HG03378 (cell line): Measurements from ENCODE around the gene APOL1.
"Not testable (repeated sequence)": the region's sequence is repeated elsewhere in the genome, so short reads cannot be mapped to it uniquely, and the experiment has no call there.

Experiments
- ATAC-seq: cut with Tn5 transposase; IDR thresholded peaks from one replicate; pipeline ENCODE4 v1.9.1; 2021; ENCODE audit warnings: mild to moderate bottlenecking, moderate library complexity; ENCODE audit not compliant: unreplicated experiment

Gene APOL1

DNA sequence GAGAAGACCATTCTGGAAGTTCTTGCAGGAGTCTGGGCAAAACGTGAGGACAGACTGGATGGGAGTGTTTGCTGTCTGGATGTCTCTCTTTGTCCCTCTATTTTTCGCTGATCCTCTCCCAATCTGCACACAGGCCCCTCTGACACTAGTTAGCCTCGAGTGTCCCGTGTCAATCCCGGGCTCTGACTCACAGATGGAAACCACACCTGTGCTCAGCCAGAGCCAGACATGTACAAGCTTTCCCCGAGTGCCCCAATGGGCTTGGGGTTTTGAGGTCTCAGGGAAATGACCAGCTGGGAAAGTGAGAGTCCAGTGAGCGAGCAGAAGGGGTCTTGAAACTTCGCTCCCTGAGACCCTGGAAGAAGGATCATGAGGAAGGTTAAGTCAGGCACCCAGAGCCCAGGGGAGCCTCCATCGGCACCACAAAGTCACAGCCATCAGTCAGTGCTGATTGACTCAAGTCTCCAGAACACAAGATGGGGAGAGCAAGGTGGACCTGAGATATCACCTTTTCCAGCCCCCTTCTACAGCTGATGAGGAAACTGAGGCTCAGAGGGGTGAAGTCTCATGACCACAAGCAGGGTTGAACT, 27.5 kb upstream of the APOL1 start:
- no peak for ATAC-seq

DNA sequence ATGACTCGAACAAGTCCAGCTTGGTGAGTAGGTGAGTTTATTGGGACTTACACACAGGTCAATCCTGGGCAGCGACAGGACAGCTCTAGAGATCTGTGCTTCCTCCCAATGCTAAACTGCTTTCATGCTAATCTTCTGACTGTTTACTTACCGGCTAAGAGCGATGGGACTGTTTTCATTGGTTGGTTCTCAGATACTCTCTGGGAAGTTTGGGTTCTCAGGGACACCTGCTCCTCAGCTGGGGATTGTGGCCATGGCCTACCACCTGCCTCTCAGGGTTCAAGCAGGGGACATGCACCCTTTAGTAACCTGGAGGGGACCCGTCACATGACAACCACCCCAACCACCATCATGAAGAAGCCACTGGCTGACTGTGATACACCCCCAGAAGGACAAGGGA, 26.7 kb upstream of the APOL1 start:
- ATAC-seq: no peak

DNA sequence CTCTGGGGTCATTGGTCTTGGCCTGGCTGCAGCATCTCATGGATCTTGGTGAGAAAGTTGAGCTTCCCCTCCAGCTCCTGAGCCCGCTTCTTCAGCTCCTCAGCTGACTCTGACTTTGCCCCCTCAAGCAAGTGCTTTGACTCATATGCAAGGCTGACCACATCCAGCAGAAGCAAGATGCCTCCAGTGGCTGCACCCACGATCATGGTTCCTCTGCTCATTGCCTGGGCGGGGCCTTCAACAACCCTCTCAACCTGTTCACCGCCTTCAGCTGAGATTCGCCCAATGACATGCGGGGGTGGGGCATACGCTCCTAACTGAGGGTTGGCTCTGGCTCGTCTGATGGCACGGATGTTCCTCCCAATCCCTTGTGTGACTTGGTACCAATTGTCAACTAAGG, 25.5 kb upstream of the APOL1 start:
- no peak for ATAC-seq

DNA sequence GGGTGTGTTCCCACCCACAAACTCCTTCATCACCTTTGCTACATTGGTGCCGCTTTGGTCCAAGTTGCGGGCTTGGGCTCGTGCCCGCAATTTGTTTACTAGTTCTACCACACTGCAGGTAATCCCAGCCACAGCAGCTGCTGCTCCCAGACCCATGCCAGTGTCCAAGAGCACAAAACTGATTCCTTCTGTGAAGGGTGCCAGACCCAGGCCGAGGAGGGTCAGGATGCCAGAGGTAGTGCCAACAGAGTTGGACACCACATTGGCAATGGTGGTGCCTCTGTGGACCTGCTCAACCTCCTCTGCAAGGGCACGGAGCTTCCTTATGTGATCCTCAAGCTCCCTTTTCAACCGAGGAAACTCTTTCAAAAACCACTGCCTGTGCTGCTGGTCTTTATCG, 25.1 kb upstream of the APOL1 start:
- no peak for ATAC-seq

DNA sequence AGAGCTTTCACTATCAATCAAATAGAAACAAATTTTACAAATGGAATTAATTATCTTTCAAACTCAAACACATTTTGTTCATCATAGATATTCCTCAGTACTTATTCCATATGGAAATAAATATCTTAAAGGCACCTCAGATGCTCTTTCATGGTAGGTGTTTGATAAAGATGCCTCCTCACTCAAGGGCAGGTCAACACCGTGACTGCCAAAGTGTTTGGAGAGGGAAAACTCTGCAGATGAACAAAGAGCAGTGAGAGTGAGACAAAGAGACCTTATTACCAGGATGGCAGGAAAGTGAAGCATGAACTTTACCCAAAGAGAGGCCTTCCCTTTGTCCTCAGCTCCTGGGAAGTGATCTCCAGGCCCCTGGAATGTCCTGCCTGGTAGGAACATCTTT, 24.6 kb upstream of the APOL1 start:
- not testable (repeated sequence) for ATAC-seq

DNA sequence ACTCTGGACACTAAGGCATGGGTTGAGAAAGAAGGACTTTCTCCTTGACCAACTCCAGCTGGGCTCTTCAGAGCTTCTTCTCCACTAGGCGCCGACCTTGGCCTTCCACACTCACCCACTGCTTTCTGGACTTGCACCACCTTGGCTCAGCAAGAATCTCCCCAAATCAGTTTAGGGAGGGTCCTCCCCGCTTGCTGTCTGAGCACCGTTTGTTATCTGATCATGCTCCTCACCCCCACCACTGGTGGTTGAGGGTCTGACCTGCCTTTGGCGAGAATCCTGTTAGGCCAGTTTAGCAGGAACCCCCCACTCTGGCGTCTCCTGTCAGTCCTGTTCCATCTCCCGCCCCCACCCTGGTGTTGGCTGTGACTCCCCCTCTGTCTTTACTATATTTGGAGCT, 24.0 kb upstream of the APOL1 start:
- no peak for ATAC-seq

DNA sequence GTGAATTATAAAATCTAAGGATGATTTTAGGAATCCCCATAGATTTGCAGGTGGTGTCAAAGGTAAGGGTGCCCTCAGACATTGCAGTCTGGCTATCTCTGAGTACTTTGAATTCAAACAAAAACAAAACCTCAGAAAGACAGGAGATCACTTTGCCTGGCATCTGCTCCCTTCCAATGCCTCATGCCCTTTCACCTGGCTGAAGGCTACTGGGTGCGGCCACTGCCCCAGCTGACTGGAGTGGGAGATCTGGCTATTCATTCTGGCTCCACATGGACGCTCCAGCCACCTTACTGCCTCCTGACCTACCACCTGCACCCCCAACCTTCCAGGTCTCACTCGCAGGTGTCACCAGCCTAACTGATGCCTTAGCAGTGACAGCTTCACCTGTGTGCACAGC, 23.3 kb upstream of the APOL1 start:
- not testable (repeated sequence) for ATAC-seq

DNA sequence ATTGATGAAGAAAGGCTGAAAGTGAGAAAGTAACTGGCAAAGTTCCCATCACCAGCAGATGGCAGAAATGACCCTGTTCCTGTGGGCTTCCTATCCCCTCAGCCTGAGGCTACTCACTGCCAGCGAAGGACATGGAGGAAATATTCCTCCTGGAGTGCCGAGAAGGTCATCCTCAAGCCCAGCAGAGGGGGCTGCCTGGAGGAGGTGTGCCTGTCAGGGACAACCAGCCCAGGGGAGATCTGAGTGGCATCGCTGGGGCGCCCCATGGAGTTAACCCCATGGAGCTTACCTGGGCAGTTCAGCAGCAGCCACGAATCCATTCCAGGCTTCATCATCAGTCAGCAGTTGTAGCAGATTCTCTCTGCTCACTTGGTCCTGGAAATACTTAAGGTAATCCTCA, 21.9 kb upstream of the APOL1 start:
- not testable (repeated sequence) for ATAC-seq

DNA sequence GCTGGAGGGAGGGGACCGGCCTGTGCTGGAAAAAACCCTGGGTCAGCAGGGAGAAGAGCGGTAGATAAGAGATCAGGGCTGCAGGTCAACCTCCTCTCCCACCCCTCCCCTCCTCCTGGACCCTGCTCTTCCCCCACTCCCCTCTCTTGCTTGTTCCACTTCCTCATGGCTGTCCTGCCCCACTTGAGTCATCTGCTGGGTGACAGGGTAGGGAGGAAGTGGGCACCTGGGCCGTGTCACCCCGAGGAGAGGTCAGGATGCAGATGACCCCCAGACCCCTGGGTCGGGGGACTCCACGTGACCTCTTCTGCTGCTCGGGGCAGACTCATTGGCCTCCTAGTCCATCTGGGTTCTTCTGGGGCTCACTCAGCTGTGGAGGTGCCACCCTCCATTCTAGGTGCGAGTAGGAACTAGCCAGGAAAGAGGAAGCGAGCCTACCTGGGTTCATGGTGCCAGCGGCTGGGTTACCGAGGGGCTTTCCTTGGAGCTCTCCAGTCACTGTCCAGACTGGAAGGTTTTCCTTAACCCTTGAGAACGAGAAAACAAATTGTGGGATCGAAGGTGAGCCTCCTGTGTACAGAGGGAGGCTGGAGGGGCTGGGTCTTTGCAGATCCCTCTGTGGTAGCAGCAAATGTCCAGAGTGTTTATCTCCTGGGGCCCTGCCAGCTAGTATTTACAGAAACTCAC, 20.1 kb upstream of the APOL1 start:
- no peak for ATAC-seq

DNA sequence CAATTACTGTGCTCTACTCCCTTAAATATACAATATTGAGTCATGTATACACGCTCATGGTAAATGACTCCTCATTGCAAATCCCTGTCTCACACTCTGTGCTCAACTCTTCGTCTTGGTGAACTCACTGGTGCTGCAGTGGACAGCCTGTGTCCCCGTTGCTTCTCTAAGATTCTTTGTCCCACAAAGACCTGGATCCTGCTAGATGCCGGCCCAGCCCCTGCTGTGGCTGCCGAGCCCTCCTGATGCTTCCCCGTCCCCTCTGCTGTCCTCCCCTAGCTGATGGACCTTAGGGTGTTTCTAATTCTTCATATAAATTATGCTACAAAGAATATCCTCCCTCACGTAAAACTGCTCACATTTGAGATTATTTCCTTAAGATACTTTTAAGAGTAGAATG, 19.1 kb upstream of the APOL1 start:
- ATAC-seq: no peak

DNA sequence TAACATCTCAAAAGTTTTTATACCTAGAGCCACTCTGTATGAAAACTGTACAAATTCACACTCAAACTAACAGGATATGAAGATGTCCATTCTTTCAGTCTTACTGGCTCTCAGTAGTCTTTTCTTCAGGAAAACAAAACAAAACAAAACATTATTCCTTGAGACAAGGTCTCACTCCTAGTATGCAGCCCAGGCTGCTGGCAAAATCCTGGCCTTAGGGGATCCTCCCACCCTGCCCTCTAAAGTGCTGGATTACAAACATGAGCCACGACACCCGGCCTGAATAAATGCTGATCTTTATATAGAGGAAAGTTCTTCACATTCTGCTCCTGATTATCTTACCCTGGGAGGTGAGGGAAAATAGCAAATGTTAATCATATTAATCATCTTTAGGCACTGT, 18.7 kb upstream of the APOL1 start:
- ATAC-seq: no peak

DNA sequence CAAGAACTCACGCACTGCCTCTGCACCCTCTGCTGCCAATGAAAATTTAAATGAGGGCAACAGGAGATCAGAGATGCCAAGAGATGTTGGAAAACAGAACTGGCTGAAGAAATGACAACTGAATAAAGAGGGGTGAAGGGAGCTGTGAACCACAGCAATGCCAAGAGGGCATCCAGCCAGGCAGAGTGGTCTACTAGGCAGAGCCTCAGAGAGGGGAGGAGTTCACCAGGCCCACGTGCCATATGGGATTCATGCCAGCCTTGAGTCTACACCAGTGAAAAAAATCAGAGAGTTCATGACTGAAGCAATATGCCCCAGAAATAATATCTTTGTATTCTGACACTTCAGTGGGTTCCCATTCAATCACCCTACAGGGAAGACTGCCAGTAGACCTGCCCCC, 18.0 kb upstream of the APOL1 start:
- ATAC-seq: no peak

DNA sequence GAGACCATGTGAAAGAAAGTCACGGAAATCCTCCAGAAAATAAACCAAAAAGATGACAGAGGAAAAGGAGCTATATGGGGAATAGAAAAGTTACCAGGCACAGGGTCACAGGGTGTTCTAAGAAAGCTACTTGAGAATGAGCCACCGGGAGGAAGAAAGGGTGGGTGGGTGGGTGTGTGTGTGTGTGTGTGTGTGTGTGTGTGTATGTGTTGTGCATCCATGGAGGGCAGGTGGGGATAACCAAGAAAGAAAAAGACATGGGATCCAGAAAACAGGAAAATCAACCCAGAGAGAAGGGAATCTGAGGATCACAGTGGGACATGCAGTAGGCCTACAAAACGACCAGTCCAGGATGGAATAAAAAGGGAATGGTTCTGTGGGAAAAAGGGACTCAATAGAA, 17.3 kb upstream of the APOL1 start:
- ATAC-seq: no peak

DNA sequence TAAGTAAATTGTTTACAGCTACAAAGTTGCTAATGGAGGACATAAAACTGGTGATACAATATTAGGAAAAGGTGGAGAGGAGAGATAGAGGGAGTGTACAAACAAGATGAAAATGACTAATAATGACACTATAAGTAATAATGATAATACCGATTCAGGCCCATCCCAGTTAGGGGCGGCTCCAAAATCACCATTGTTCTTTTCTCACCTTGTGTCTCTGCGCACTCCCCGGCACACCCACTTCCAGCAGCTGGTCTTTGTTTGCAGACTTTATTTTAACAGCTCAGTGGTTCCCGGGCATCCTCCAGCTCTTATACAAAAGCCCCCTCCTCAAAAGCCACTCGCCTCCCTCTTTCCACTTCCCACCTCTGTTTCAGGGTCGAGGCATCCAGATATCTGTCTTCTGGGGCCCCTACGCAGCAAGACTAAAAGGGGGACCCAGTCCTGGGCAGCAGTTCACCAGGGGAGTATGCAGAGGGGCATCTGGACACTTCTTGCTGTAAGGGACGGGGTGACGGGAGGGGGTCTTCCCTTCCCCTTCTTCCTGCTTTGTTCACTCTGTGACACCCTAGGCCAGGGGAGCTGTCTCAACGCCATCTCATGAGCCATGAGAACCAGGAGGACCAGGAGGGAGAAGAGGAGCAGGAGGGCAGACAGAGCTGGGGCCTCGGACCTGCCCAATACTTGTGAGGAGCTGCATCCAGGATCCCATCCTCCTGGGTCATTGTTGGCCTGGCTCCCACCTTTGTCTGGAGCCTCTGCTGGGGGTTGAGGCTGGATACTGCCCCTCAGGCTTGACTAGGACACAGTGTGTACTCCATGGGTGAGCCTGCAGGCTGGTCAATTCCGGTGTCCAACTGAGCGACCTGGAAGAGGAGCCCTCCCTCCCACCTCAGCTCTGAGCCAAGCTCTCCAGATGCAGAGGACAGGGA, 16.3 kb upstream of the APOL1 start:
- ATAC-seq: no peak

DNA sequence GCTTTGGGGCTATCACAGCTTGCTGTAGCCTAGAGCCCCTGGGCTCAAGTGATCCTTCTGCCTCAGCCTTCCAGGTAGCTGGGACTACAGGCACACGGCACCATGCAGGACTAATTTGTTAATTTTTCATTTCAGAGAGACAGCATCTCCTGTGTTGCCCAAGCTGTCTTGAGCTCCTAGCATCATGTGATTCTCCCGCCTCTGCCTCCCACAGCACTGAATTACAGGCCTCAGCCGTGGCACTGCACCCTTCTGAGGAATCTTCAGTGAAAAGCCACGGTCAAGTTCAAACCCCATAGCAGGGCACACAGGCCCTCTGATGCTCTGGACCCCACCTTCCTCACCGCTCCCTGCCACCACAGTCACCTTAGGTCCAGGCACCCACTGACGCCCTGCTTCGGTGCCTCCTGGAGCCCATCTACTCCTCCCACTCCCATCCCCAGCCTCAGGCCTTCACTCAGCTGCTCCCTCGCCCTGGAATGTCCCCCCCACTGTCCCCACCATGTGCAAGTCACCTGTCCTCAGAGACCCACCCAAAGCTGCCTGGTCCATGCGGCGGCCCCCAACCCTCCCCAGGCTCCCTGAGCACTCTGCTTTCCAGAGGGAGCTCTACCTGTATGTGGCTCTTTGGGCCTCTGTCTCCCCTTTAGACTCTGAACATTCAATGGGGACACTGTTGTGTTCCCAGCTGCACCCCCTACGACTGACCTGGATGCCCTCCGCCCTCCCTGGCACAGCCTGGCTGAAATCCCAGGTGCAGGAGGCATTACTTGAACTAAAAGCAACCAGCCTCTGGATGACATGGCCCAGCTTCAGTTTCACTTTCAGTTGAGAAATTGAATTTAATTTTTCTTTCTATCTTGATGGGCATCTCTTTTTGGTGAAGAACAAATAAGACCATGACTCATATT, 15.2 kb upstream of the APOL1 start:
- ATAC-seq: no peak

DNA sequence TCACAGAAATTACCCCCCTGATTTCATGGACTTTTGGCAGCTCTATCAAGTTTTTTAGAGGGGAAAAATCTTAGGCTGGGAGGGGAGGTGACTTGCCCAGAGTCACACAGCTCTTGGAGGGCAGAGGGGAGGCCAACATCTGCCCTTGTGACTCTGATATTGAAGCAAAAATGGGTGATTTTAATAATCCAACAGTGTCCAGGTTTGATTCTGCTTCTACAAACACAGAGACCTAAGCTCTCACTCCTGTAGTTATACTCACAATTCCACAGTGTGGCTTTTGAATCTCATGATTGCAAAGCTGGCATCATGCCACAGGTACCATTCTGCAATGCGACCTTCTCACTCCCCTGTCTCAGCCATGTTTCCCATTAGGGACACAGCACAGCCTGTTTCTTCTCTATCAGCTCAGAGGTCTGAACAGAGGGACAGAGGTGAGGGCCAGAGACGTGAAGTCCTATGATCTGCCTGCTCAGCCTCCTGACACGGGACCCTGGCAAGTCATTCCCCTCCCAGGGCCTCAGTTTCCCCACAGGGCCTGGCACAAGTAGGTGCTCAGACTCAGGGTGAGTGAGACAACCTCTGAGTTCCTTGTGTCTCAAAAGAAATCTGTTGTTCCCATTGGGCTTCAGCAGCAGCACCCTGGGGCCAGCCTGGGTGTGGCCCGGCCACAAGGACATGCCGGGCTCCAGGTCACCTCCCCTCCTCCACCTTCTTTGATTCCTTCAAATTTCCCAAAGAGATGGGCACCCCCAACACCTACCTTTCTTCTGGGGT, 14.4 kb upstream of the APOL1 start:
- no peak for ATAC-seq

DNA sequence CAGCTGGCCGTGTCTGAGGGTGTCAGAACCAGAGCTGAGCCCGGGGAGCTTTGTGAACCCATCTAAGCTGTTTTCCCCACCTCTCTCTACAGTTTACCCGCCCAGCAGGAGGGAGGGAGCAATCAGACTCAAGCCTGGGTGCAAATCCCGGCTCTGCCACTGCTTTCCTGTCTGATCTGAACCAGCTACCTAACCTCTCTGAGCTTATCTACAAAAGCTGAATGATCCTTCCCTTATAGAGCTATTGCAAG, 13.9 kb upstream of the APOL1 start:
- peak; percentile 11 for ATAC-seq

DNA sequence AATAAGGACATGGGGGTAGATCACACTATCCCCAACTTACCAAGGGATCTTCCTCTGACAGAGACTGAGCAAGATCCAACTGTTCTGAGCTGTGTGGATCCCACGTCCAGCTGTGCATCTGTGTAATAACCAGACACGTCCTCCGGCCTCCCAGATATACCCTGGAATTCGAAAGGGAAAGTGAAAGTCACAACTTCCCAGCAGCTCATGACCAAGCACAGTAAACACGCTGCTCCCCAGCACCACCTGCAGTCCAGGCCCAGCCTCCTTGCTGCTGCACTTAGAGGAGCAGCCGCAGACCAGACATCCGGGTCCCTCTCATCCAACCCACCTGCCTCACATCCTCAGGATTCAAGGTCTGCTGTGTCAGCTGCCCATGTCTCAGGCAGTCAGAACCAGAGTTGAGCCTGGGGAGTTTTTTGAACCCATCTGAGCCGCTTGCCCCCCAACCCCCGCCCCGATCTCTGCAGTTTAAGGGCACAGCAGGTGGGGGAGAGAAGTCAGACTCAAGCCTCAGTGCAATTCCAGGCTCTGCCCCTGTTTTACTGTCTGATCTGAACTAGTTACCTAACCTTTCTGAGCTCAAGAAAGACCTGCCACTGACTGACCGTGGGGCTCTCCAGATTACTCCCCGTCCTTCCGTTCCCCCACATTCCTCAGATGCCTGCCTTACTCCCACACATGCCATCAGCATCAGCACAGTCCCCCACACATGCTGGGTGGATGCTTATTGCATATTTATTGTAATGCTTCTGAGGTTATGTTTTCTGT, 13.3 kb upstream of the APOL1 start, which contains the start of gene APOL2:
APOL2 (minus strand) TSS at position 127 of the 771 bp plus-strand sequence. CDS start 6,365 bp downstream, outside the sequence.
- peak; percentile 91 for ATAC-seq

DNA sequence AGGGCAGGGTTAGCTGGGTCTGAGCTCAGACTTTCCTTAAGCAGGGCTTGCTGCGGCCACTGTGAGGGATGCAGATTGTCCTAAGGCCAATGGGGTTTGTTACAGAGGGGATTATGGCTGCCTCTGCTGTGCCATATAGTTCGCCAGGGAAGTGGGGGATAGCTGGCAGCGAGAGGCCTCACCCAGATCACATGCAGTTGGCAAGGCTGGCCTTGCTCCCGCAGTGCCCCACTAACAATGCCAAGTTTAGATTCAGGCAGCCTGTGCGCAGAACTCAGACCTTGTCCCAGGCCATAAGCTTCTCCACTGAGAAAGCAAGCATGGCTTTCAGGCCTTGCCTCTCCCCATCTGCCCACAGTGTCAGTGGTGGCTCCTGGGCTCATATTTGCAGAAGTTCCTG, 8.9 kb upstream of the APOL1 start:
- ATAC-seq: no peak
